Activated CD8-positive, alpha-beta memory T cell treated with anti-CD3 and anti-CD28 coated beads, Interleukin-2, amount 10 ng/mL, durations not matched to agents 7 days and 5 days (primary cell): ENCODE data around the gene DIP2A. TPM values are rescaled to one million over a fixed set of nuclear protein-coding genes. Genes with fewer than 3 reads are reported as not detected.

Experiments
- ATAC-seq: fragments of 150-1000 bp; cut with Tn5 transposase; one replicate; pipeline ENCODE4 v1.10.0; 2021; ENCODE audit warnings: moderate library complexity
- CTCF ChIA-PET: fragments of 350-600 bp; sonication (Branson Sonifier 250); formaldehyde crosslinking; loops from one replicate; lab custom pipeline; 2021; ENCODE audit warnings: antibody characterized with exemption; lab: Charles Lee
- DNase-seq: peaks from one replicate; pipeline ENCODE4 v3.0.0-alpha.2; 2020
- H3K27ac Mint-ChIP-seq: one replicate; pipeline ENCODE4 v1.8.0; 2021; ENCODE audit warnings: mild to moderate bottlenecking, mixed read lengths
- H3K27me3 Mint-ChIP-seq: one replicate; pipeline ENCODE4 v1.8.0; 2021; ENCODE audit warnings: mixed read lengths
- H3K36me3 Mint-ChIP-seq: one replicate; pipeline ENCODE4 v1.8.0; 2021; ENCODE audit warnings: mild to moderate bottlenecking, mixed read lengths
- H3K4me1 Mint-ChIP-seq: one replicate; pipeline ENCODE4 v1.8.0; 2021; ENCODE audit warnings: mixed read lengths
- H3K4me3 Mint-ChIP-seq: one replicate; pipeline ENCODE4 v1.8.0; 2021; ENCODE audit warnings: mild to moderate bottlenecking, moderate library complexity, mixed read lengths
- H3K9me3 Mint-ChIP-seq: one replicate; pipeline ENCODE4 v1.8.0; 2022; ENCODE audit warnings: low read depth, mixed read lengths
- total RNA-seq, 2 experiments: library from RNA; stranded (reverse); gene quantifications; one replicate each; pipeline ENCODE4 v1.2.3, GENCODE V29; 2021

The DIP2A gene
- total RNA-seq = 10 to 100 TPM; 43.4 to 70.4 TPM

- CTCF ChIA-PET = interaction anchor here (0.7 to 3.3 kb wide), 7 partner anchors 33 to 315 kb away, joined by 3 to 9 read pairs (median 4); no protein-coding TSS in a partner anchor
- ATAC-seq (peak; percentile 98), DNase-seq (peak; percentile 96)
- H3K4me3 Mint-ChIP-seq = peak within 1 kb of the TSS; percentile 87
- no peaks in the 10 kb centered on the region for H3K9me3 Mint-ChIP-seq
- H3K36me3 Mint-ChIP-seq = peaks cover 27% of the 10 kb centered on the region
- H3K27me3 Mint-ChIP-seq = no peaks in the 10 kb centered on the region
- H3K4me1 Mint-ChIP-seq = peaks cover 36% of the 10 kb centered on the region
- H3K27ac Mint-ChIP-seq = peak within 1 kb of the TSS; percentile 86
These were observed at the start of gene DIP2A for GRCh38 chr21:46458315-46459023. Gene DIP2A, plus strand, starts transcription at chr21:46458891. Its CDS starts 241 bp downstream, at chr21:46459132.

- no peak for ATAC-seq
- Mint-ChIP-seq H3K27me3 (no peaks in the 10 kb centered on the region), H3K9me3 (no peaks in the 10 kb centered on the region)
These were observed 48.9 kb upstream of the DIP2A start for GRCh38 chr21:46409641-46410406.

GRCh38 chr21:46410516-46410915 is 48.2 kb upstream of the DIP2A start:
- DNase-seq (no peak), ATAC-seq (no peak)
- Mint-ChIP-seq H3K36me3 (peaks cover 16% of the 10 kb centered on the region), H3K4me3 (no peak overlapping the region), H3K27ac (no peak overlapping the region), H3K27me3 (no peaks in the 10 kb centered on the region), H3K9me3 (no peaks in the 10 kb centered on the region), H3K4me1 (peaks cover 8% of the 10 kb centered on the region)
- CTCF ChIA-PET = no interaction called here

More at GRCh38 chr21:46409641-46410406, 48.9 kb upstream of the DIP2A start:
- CTCF ChIA-PET = interaction anchor here (2.7 kb wide), 1 partner anchor 14 kb away, joined by 7 read pairs; no protein-coding TSS in a partner anchor
- Mint-ChIP-seq H3K4me1 (peaks cover 8% of the 10 kb centered on the region), H3K36me3 (peaks cover 16% of the 10 kb centered on the region), H3K27ac (no peak overlapping the region), H3K4me3 (no peak overlapping the region)
- DNase-seq = no peak

GRCh38 chr21:46411236-46411635 is 47.5 kb upstream of the DIP2A start:
- Mint-ChIP-seq H3K27me3 (no peaks in the 10 kb centered on the region), H3K4me3 (no peak overlapping the region), H3K36me3 (peaks cover 14% of the 10 kb centered on the region), H3K9me3 (no peaks in the 10 kb centered on the region), H3K27ac (peak overlapping the region; percentile 14), H3K4me1 (peaks cover 8% of the 10 kb centered on the region)
- DNase-seq (no peak), ATAC-seq (no peak)
- CTCF ChIA-PET = interaction anchor here (1.1 to 1.3 kb wide), 2 partner anchors 9 to 120 kb away, joined by 3 read pairs; no protein-coding TSS in a partner anchor

GRCh38 chr21:46411691-46412090 is 47.0 kb upstream of the DIP2A start:
- Mint-ChIP-seq H3K36me3 (peaks cover 14% of the 10 kb centered on the region), H3K27ac (no peak overlapping the region), H3K27me3 (no peaks in the 10 kb centered on the region), H3K4me3 (no peak overlapping the region), H3K9me3 (no peaks in the 10 kb centered on the region), H3K4me1 (peaks cover 8% of the 10 kb centered on the region)
- ATAC-seq = no peak
- DNase-seq = no peak
- CTCF ChIA-PET = interaction anchor here (1.1 to 1.3 kb wide), 2 partner anchors 9 to 120 kb away, joined by 3 read pairs; no protein-coding TSS in a partner anchor

GRCh38 chr21:46412521-46413364 is 45.9 kb upstream of the DIP2A start:
- no peak overlapping the region for H3K27ac Mint-ChIP-seq
- H3K9me3 Mint-ChIP-seq = no peaks in the 10 kb centered on the region
- no peak overlapping the region for H3K4me3 Mint-ChIP-seq
- no peaks in the 10 kb centered on the region for H3K27me3 Mint-ChIP-seq
- peaks cover 8% of the 10 kb centered on the region for H3K4me1 Mint-ChIP-seq
- ATAC-seq (no peak), DNase-seq (no peak)
- CTCF ChIA-PET = interaction anchor here (1.3 kb wide), 1 partner anchor 8 kb away, joined by 3 read pairs; no protein-coding TSS in a partner anchor
- H3K36me3 Mint-ChIP-seq = peaks cover 12% of the 10 kb centered on the region

GRCh38 chr21:46413365-46413696 is 45.4 kb upstream of the DIP2A start:
- Mint-ChIP-seq H3K9me3 (no peaks in the 10 kb centered on the region), H3K36me3 (peaks cover 11% of the 10 kb centered on the region), H3K27me3 (no peaks in the 10 kb centered on the region), H3K4me3 (no peak overlapping the region), H3K27ac (no peak overlapping the region), H3K4me1 (peaks cover 8% of the 10 kb centered on the region)
- ATAC-seq (no peak), DNase-seq (no peak)
- CTCF ChIA-PET = no interaction called here

- peaks cover 3% of the 10 kb centered on the region for H3K4me1 Mint-ChIP-seq
- H3K9me3 Mint-ChIP-seq = no peaks in the 10 kb centered on the region
- ATAC-seq (no peak), DNase-seq (no peak)
- CTCF ChIA-PET = no interaction called here
- no peaks in the 10 kb centered on the region for H3K27me3 Mint-ChIP-seq
- H3K4me3 Mint-ChIP-seq = no peak overlapping the region
- H3K27ac Mint-ChIP-seq = no peak overlapping the region
- peaks cover 14% of the 10 kb centered on the region for H3K36me3 Mint-ChIP-seq
These were observed 43.8 kb upstream of the DIP2A start for GRCh38 chr21:46414965-46415275.

GRCh38 chr21:46416551-46416950 is 42.1 kb upstream of the DIP2A start:
- Mint-ChIP-seq H3K36me3 (peaks cover 16% of the 10 kb centered on the region), H3K27ac (no peak overlapping the region), H3K9me3 (no peaks in the 10 kb centered on the region), H3K27me3 (no peaks in the 10 kb centered on the region), H3K4me1 (no peaks in the 10 kb centered on the region), H3K4me3 (no peak overlapping the region)
- no peak for DNase-seq
- CTCF ChIA-PET = no interaction called here
- ATAC-seq = no peak

- H3K27ac Mint-ChIP-seq = no peak overlapping the region
- no peak for DNase-seq
- CTCF ChIA-PET = no interaction called here
- H3K27me3 Mint-ChIP-seq = no peaks in the 10 kb centered on the region
- H3K4me1 Mint-ChIP-seq = peaks cover 4% of the 10 kb centered on the region
- H3K4me3 Mint-ChIP-seq = no peak overlapping the region
- no peaks in the 10 kb centered on the region for H3K9me3 Mint-ChIP-seq
- peaks cover 13% of the 10 kb centered on the region for H3K36me3 Mint-ChIP-seq
- no peak for ATAC-seq
These were observed 40.3 kb upstream of the DIP2A start for GRCh38 chr21:46418265-46418946.

- CTCF ChIA-PET = interaction anchor here (1.4 kb wide), 1 partner anchor 9 kb away, joined by 3 read pairs; no protein-coding TSS in a partner anchor
- no peak overlapping the region for H3K4me3 Mint-ChIP-seq
These were observed 38.2 kb upstream of the DIP2A start for GRCh38 chr21:46420241-46421190.

More at GRCh38 chr21:46420241-46421190, 38.2 kb upstream of the DIP2A start:
- ATAC-seq (no peak), DNase-seq (no peak)
- Mint-ChIP-seq H3K27ac (peak overlapping the region; percentile 19), H3K9me3 (no peaks in the 10 kb centered on the region), H3K4me1 (peaks cover 23% of the 10 kb centered on the region), H3K36me3 (peaks cover 12% of the 10 kb centered on the region), H3K27me3 (no peaks in the 10 kb centered on the region)
